Fibroblast of skin of left biceps (primary cell): Measurements from ENCODE around the gene ARHGEF11.

ENCODE experiments used
- DNase-seq, 2 experiments: peaks; one replicate each; pipeline ENCODE4 v3.0.0-alpha.2; 2013; ENCODE audit warnings: low read depth in 2 of 2

Gene ARHGEF11

DNA sequence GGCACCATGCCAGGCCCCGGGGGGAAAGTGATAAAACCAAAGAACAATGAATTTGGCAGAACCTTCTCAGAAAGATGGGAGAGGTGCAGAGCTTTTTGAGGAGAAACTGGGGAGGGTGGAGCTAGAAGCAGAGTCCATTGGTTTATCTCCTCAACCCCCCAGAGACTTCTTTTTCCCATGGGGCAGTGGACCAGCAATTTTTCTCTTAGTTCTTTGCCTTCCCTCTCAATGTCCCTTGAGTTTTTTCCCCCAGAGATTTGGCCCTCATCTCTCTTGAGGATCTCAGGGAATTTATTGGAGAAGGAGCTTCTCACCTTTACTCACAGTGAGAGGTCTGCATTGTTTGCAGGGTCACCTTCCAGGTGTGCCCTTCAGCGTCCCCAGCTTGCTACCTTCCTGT is 5.3 kb upstream of the ARHGEF11 start:
- no peak for DNase-seq

DNA sequence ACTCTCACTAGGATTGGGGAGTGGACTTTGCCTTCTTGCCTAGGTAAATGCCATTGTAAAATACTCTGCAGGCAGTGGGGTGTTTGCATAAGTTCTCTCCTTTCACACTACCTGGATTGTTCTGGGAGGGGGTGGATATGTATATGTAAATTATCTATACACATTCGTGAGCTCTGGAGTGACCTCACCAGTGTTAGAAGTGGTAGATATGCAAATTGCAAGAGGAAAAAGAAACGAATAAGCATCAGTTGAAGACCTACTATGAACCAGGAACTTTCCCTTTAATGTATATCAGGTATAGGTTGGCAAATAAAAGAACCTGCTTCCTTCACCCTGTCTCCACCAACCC is 1.5 kb upstream of the ARHGEF11 start:
- no peak for DNase-seq

DNA sequence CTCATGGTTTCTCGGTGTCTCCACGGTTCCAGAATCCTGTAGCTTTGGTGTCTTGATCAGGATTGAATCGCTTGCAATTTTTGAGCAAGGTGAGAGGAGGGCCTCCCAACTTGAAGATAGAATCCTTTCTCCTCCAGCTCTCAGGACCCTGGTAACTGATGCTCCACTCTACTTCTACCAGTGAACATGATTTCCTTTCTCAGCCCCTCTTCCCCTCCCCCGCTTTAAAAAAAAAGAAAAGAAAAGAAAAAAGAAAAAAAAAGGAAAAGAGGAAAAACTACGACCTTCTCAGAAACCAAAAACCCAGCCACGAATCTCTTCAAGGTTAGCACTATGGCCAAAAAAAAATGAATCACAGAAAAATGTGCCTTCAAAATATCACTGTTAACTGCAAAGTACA is 1.2 kb downstream of the ARHGEF11 start:
- no peak for DNase-seq

DNA sequence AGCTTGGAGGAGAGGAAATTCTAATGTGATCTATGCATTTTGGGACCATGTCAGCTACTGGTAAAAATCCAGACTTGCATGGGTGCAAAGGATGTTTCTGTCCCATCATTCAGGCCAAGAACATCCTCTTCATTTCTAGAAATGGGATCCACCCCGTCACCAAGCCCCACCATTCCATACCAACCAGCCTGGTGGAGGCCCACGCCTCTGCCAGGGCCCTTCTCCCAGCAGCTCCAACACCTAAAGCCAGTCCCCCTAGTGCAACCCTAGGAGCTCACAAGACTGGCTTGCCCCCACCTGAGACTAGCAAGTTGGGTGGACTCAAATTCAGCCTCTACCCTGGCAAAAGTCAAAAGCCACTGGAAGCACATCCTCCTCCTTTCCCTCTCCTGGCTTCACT is 1.9 kb downstream of the ARHGEF11 start:
- DNase-seq, result no peak

DNA sequence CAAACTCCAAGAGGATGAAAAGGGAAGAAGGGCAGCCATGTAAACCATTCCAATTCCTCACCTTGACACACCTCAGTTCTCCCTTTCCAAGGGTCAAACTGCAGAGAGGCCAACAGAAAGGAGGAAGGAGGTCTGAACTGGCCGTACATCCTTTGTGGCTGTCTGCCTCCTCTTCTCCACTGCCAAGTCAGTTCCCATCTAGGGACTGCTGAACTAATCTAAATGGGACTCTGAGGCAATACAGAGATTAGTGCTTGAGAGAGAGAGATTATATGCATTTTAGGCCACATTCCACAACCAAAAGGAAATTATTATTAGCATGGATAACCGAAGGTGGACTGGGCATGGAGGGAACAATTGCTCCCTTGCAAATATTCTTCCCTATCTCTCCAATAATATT is 2.7 kb downstream of the ARHGEF11 start:
- DNase-seq, result no peak

DNA sequence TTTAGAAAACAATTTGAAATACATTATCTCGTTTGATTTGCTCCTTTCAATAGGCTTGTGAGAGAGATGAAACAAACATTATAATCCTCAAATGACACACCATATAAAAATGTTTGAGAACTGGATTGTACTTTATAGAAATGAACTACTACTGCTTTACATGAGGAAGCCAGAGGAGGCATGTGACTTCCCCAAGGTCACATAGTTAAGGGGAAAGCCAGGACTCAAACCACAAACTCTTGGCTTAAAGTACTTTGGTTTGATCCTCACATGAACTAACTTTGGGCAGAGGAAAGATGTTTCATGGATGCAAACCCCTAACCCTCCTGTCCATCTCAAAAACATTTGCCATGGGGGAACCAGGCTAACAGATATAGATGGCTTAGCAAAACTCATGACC is 4.7 kb downstream of the ARHGEF11 start:
- peak in 1 of 2 experiments; percentile 2 for DNase-seq

DNA sequence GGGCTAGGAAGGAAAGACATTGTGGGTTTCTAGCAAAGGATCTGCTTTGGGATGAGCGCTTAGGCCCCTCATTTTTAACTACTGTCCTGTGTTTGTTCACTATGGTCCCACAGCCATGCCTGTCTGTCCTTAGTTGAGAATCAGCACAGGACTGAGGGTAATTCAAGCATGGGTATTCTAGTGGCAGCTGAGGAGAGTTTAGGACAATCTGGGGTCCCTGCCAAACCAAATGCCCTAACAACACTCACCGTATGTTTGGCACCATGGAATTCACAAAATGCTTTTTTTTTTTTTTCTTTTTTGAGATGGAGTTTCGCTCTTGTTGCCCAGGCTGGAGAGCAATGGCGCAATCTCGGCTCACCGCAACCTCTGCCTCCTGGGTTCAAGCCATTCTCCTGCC is 10.4 kb downstream of the ARHGEF11 start:
- DNase-seq, result no peak

DNA sequence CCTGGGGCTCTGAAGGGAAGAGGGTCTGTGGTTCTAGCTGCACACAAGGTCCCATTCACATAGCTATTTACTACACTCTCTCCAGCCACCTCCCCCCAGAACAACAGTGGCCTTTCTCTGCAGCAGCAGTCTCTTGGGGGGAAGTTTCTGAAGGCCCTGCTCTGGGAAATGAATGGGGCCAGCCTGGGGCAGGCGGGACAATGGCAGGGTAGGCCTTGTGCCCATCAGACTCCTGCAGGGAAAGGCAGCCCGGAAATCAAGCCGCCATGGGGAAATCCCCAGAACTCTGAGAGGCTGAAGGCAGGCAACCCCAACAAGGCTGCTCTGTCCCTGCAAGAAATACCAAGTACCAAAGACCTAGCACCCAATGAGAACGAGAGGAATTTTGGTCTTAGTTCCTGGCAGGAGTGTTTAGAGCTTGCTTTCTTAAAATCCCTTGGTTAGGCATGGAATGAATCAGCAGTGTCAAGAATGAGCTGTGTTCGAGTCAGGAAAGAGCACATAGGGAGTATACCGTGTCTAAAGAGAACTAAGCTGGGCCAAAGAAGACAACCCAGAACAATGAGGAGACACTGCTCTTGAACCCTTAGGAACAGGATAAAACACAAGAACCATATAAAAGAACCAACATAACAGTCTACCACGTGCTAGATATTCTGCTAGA is 11.3 kb downstream of the ARHGEF11 start:
- no peak for DNase-seq

DNA sequence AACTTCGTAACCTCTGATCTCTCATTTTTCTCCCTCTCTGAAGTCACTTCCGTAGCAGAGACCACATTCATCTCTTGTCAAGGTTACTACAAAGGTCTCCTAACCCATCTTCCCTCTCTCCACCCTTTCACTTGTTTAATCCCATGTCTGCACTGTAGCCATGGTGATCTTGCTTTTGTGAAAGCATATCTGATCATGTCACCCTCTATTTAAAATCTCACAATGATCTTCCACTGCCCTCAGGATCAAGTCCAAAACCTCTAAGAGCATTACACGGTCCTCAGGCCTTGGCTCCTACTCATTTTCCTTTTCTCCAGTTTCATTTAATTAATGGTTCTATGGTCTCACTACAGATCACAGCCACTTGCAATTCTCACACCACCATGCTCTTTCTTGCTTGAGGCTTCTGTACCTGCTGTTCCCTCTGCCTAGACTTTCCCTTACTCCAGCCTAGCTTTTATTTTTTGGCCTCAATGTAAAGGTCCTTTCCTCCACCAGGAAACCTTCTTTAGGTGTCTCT is 12.1 kb downstream of the ARHGEF11 start:
- no peak for DNase-seq

DNA sequence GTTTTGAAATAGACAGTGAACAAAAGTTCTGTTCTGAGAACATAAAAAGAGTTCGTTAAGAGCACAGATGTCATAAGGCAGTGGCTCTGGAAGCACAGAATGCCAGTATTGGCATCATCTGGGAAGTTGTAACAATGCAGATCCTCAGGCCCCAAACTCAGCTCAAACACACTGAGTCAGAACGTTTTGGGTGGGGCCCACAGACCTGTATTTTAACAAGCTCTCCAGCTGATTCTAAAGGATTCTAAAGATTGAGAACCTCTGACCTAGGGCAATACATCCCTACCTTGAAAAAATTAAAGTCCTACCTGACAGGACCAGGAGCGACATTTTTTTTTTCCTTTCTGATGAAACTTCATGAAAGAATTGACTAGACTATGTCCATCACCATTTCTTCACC is 13.2 kb downstream of the ARHGEF11 start:
- DNase-seq, result no peak

DNA sequence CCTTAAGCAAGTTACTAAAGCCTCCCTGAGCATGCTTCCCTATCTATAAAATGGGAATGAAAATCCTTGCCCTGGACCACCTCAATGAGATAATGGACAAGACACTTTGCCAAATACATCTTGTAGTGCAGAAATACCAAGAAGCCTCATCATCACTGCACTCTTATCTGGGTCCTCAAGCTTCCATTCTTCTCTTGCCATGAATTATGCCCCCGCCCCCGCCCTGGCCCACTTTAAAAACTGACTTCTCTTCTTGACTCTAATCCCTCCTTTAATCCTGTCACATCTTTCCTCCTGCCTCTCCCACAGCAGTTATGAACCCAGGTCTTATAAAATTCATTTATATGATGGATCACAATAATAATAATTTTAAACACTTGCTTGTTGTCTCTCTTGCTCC is 14.8 kb downstream of the ARHGEF11 start:
- no peak for DNase-seq

DNA sequence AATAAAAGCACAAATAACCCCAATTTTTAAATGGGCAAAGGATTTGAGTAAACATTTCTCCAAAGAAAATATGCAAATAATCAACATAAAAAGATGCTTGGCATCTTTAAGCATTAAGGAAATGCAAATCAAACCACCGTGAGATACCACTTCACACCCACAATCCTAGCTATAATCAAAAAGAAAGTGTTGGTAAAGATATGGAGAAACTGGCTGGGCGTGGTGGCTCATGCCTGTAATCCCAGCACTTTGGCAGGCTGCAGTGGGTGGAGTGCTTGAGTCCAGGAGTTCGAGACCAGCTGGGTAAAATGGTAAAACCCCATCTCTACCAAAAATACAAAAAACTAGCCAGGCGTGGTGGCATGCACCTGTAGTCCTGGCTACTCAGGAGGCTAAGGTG is 16.9 kb downstream of the ARHGEF11 start:
- DNase-seq, result no peak

DNA sequence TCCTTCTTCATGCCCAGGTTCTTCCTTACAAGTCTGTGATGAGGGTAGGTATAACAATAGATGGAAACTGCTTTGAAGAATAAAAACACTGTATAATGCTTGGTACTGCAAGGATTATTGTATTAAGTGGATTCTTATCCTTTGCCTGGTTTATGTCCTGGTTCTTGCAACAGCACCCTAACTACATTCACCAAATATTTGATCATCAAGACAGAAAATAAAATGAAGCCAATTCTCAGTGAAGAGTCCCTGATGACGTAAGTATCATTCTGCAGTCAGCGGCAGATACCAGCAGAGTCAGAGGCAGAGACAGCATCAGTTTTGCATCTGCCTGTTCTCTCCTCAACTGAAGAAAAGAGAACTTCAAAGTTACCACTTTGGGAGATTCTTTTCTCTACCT is 19.7 kb downstream of the ARHGEF11 start:
- no peak for DNase-seq

DNA sequence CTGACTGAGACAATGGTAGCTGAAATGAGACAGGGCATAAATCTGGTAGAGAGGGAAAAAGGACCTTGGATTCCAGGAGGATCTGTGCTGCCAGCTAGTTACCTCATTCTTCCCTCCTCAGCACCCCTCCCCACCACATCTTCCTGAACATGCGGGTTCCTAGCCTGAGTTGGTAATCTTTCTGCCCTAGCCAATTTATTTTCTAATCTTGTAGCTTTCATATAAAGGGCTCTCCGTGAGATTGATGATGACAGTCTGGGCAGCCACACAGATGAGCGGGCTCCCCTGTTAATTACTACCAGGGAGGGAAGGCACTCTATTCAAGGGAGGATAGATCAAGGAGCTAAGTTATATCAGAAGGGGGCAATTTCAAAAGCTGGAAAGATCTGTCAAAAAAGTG is 20.2 kb downstream of the ARHGEF11 start:
- no peak for DNase-seq

DNA sequence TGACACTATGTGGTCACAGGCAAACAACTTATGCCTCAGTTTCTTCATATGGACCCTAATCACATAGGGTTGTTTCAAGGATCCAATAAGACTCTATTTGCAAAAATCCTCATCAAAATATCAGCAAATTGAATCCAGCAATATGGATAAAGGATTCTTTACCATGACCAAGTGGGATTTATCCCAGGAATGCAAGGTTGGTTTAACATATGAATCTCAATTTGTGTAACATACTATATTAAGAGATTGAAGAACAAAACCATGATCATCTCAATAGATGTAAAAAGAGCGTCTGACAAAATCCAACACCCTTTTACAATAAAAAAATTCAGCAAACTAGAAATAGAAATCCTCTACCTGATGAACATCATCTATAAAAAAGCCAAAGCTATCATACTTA is 23.9 kb downstream of the ARHGEF11 start:
- no peak for DNase-seq

DNA sequence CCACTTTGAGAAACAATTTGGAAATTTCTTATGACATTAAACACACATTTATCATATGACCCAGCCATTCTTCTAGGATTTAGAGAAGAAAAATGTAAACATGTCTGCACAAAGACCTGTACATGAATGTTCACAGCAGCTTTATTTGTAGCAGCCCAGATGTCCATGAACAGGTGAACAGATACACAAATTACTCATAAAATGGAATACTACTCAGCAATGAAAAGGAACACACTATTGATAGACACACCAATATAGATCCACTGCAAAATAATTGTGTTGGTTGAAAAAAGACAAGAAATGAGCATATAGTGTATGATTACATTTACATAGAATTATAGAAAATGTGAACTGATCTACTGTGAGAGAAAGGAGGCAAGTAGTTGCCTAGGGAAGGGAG is 26.1 kb downstream of the ARHGEF11 start:
- DNase-seq, result no peak

DNA sequence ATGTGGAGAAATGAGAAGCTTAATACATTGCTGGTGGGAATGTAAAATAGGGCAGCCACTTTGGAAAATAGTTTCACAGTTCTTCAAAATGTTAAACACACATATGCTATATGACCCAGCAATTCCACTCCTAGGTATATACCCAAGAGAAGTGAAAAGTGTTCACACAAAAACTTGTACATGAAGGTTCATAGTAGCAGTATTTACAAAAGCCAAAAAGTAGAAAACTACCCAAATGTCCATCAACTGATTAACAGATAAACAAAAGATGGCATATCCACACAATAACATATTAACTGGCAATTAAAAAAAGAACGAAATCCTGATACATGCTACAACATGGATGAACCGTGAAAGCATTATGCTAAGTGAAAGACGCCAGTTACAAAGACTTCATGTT is 33.7 kb downstream of the ARHGEF11 start:
- DNase-seq, result no peak

DNA sequence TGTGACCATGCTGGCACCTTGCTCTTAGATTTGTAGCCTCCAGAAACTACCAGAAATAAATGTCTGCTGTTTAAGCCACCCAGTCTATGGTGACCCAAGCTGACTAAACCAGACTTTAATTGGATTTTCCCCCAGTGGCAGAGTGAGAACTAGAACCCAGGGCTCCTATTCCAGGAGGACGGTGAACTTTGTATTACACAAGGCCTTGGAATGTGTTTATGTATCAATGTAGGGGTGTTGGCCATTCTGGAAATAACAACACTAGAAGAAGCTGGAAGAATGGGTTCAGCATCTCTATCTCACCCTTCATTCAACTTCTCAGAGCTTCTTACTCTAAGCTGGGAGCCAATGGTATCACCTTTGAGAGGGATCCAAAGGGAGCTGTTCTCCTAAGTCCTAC is 37.0 kb downstream of the ARHGEF11 start:
- DNase-seq, result no peak

DNA sequence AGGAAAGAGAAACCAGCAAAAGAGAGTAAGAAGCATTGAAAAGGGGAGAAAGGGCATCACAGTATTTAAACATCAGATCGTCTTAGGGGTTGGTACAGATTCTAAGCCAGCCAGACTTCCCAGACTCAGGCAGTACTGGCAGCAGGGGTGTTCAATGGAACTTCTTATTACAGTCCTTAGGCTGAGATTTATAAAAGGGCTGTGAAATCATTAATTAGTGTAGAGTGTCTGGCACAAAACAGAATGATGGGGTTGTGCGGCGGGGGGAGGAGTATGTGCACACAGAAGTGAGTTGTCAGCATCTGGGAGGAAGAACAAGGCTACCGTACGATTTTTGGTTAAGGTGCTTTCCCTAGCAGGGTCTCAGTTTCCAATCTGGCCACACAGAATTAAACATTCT is 38.2 kb downstream of the ARHGEF11 start:
- DNase-seq, result no peak

DNA sequence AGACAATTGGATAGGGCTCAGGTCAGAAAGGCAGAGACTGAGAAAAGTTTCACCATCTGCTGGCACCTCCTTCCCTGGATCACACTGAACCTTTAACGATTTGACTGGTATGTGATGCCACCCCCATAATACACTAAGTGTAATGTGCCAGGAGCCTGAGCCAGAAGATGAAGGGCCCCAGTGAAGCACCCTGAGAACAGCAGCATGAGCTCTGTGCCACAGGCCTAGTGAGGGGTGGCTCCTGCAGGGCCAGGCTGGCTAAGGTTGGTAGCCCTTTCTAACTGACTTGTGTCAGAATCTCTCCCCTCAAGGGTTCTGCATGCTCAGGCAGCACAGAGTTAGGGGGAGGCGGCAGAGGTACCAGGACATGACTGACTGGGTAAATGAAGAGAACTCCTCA is 38.9 kb downstream of the ARHGEF11 start:
- no peak for DNase-seq

DNA sequence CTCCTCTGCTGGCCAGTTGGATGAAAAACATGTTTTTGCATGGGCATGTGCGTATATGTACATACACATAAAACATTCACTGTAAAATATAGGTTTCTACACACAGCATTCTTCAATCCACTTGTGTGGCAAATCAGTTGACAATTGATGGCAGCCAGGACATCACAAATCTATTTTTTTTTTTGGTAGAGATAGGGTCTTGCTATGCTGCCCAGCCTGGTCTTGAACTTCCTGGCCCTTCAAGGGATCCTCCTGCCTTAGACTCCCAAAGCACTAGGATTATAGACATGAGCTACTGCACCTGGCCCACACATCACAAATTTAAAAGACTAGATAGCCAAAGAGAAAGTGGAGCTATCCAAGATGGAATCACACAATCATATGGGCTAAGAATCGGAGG is 39.6 kb downstream of the ARHGEF11 start:
- DNase-seq, result no peak

DNA sequence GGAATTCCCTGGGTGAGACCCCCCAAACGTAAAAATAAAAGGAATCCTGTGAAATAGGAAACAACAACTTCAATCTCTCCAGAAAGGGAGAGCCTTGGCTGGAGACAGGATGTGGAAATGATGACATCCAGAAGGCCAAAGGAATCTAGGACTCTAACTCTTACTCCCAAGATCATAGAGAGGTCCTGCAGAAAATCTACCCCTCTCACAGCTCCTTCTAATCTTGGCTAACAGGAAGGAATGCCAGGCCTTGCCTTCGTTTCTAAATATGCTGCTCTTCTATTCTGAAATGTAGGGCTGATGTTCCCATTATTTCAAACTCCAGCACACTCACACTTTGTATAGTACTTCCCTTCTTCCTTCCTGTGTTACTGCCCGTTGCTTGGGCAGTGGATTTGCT is 40.7 kb downstream of the ARHGEF11 start:
- no peak for DNase-seq

DNA sequence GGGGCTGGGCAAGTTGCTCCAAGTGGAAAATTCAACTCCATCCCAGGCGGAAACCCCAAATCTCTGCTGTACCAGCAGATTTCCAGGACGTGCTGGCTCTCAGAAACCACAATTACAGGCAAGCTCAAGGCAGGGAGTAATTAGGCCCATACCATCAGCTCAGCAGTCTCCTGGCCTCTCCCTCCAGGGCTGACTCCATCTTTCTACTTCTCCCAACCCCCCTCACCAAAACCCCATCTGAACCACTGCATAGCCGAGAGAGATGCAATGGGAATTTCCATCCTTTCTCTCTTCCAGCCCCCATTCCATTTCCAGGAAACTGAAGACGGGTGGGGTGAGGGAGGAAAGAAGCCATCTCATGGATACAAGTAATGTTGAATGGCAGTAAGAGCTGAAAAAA is 41.2 kb downstream of the ARHGEF11 start:
- DNase-seq, result peak; percentile 47 to 51

DNA sequence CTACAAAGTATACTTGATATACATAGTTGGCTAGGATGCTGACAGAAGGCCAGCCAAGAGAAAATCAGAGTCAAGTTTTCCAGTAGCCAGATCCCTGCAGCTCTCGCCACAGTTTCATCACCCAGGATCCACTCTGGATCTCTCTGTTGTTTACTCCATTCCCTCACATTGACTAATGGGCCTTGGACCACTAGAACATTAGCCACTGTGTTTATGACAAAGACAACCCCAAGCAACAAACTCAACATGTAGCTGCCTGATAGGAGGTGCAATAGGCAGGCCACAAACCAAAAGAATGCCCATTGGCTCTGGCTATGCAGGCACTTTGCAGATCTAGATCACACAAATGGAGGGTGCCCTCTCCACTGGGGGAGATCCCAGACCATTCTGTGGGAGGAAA is 44.2 kb downstream of the ARHGEF11 start:
- no peak for DNase-seq
